Inflammatory macrophage (primary cell): ENCODE data around the gene CDC42BPA.

Source experiments
- DNase-seq, 2 donors: peaks; one replicate each; pipeline ENCODE4 v3.0.0-alpha.2; 2020 to 2022

The CDC42BPA gene

GRCh38 chr1:227333423-227333822 lies 15.1 kb upstream of the CDC42BPA start:
- DNase-seq: no peak

GRCh38 chr1:227330279-227331076 lies 12.2 kb upstream of the CDC42BPA start:
- DNase-seq: no peak

GRCh38 chr1:227328405-227329019 lies 10.2 kb upstream of the CDC42BPA start:
- no peak for DNase-seq

GRCh38 chr1:227325156-227325555 lies 6.9 kb upstream of the CDC42BPA start:
- no peak for DNase-seq

- DNase-seq: no peak
These were observed 5.6 kb upstream of the CDC42BPA start for GRCh38 chr1:227323967-227324268.

- no peak for DNase-seq
These were observed 5.1 kb upstream of the CDC42BPA start for GRCh38 chr1:227323171-227323966.

- no peak for DNase-seq
These were observed 4.1 kb upstream of the CDC42BPA start for GRCh38 chr1:227322376-227322775.

GRCh38 chr1:227321035-227321434 lies 2.7 kb upstream of the CDC42BPA start:
- DNase-seq: no peak

- no peak for DNase-seq
These were observed 2.2 kb upstream of the CDC42BPA start for GRCh38 chr1:227320476-227320875.

- DNase-seq: peak in 1 of 2 donors; percentile 13
These were observed 738 bp upstream of the CDC42BPA start for GRCh38 chr1:227318853-227319607.

- DNase-seq: peak; percentile 15 to 19
These were observed 723 bp downstream of the CDC42BPA start for GRCh38 chr1:227317523-227318015.

- no peak for DNase-seq
These were observed 1.3 kb downstream of the CDC42BPA start for GRCh38 chr1:227317011-227317451.

GRCh38 chr1:227316456-227316855 lies 1.8 kb downstream of the CDC42BPA start:
- no peak for DNase-seq

GRCh38 chr1:227315629-227316346 lies 2.5 kb downstream of the CDC42BPA start:
- DNase-seq: no peak

- DNase-seq: no peak
These were observed 4.1 kb downstream of the CDC42BPA start for GRCh38 chr1:227314014-227314848.

GRCh38 chr1:227312361-227313025 lies 5.8 kb downstream of the CDC42BPA start:
- DNase-seq: no peak

- no peak for DNase-seq
These were observed 6.8 kb downstream of the CDC42BPA start for GRCh38 chr1:227311389-227312001.

- DNase-seq: no peak
These were observed 9.6 kb downstream of the CDC42BPA start for GRCh38 chr1:227308367-227309336.

GRCh38 chr1:227306689-227307088 lies 11.6 kb downstream of the CDC42BPA start:
- DNase-seq: no peak
